Skeletal muscle satellite cell (primary cell): ENCODE data around the gene SFXN1.

Experiments
- H3K27me3 ChIP-seq: 2 replicates; pipeline ENCODE4 v1.7.0; 2013; ENCODE audit warnings: low read length; ENCODE audit not compliant: control insufficient read depth, insufficient read depth
- H3K36me3 ChIP-seq: 2 replicates; pipeline ENCODE4 v1.7.0; 2013; ENCODE audit warnings: mild to moderate bottlenecking, control low read depth, low read length; ENCODE audit not compliant: insufficient read depth
- H3K4me1 ChIP-seq: 2 replicates; pipeline ENCODE4 v1.7.0; 2013; ENCODE audit warnings: low read length; ENCODE audit not compliant: control insufficient read depth, insufficient read depth
- H3K4me2 ChIP-seq: 2 replicates; pipeline ENCODE4 v1.7.0; 2013; ENCODE audit warnings: mild to moderate bottlenecking, low read length
- H3K4me3 ChIP-seq: 2 replicates; pipeline ENCODE4 v1.7.0; 2013; ENCODE audit warnings: low read length
- H3K9ac ChIP-seq: 2 replicates; pipeline ENCODE4 v1.7.0; 2013; ENCODE audit warnings: mild to moderate bottlenecking, low read depth, low read length, moderate library complexity
- H3K9me3 ChIP-seq: replicated peaks from 2 replicates; pipeline ENCODE4 v1.7.0; 2013; ENCODE audit warnings: mild to moderate bottlenecking, control low read depth, low read length

The SFXN1 gene

GRCh38 chr5:175564716-175565115 is 86.4 kb downstream of the SFXN1 start:
- H3K36me3 ChIP-seq: no peaks in the 10 kb centered on the region
- no peaks in the 10 kb centered on the region for H3K9me3 ChIP-seq
- no peaks in the 10 kb centered on the region for H3K27me3 ChIP-seq
- H3K4me1 ChIP-seq: no peaks in the 10 kb centered on the region
- H3K9ac ChIP-seq: no peak overlapping the region
- H3K4me3 ChIP-seq: no peak overlapping the region
- no peak overlapping the region for H3K4me2 ChIP-seq

GRCh38 chr5:175566697-175567096 is 88.3 kb downstream of the SFXN1 start:
- H3K4me2 ChIP-seq: no peak overlapping the region
- no peaks in the 10 kb centered on the region for H3K4me1 ChIP-seq
- no peaks in the 10 kb centered on the region for H3K9me3 ChIP-seq

GRCh38 chr5:175567954-175568353 is 89.6 kb downstream of the SFXN1 start:
- Histone ChIP-seq H3K4me1 (no peaks in the 10 kb centered on the region), H3K9me3 (no peaks in the 10 kb centered on the region), H3K4me3 (no peak overlapping the region), H3K27me3 (no peaks in the 10 kb centered on the region), H3K9ac (no peak overlapping the region), H3K4me2 (no peak overlapping the region), H3K36me3 (no peaks in the 10 kb centered on the region)

More at GRCh38 chr5:175566697-175567096, 88.3 kb downstream of the SFXN1 start:
- no peak overlapping the region for H3K4me3 ChIP-seq
- H3K27me3 ChIP-seq: no peaks in the 10 kb centered on the region
- H3K36me3 ChIP-seq: no peaks in the 10 kb centered on the region
- H3K9ac ChIP-seq: no peak overlapping the region

GRCh38 chr5:175569701-175570100 is 91.3 kb downstream of the SFXN1 start:
- no peak overlapping the region for H3K9ac ChIP-seq
- no peak overlapping the region for H3K4me2 ChIP-seq
- H3K4me3 ChIP-seq: no peak overlapping the region

GRCh38 chr5:175572886-175573285 is 94.5 kb downstream of the SFXN1 start:
- no peaks in the 10 kb centered on the region for H3K4me1 ChIP-seq
- no peak overlapping the region for H3K9ac ChIP-seq
- H3K4me3 ChIP-seq: no peak overlapping the region
- peaks cover 4% of the 10 kb centered on the region for H3K9me3 ChIP-seq
- no peak overlapping the region for H3K4me2 ChIP-seq
- no peaks in the 10 kb centered on the region for H3K27me3 ChIP-seq
- H3K36me3 ChIP-seq: no peaks in the 10 kb centered on the region

More at GRCh38 chr5:175569701-175570100, 91.3 kb downstream of the SFXN1 start:
- H3K9me3 ChIP-seq: peaks cover 4% of the 10 kb centered on the region
- H3K27me3 ChIP-seq: no peaks in the 10 kb centered on the region
- no peaks in the 10 kb centered on the region for H3K4me1 ChIP-seq
- no peaks in the 10 kb centered on the region for H3K36me3 ChIP-seq

- Histone ChIP-seq H3K9ac (no peak overlapping the region), H3K4me2 (no peak overlapping the region), H3K4me3 (no peak overlapping the region)
Observed at GRCh38 chr5:175573493-175574269, 95.3 kb downstream of the SFXN1 start.

GRCh38 chr5:175575301-175575700 is 96.9 kb downstream of the SFXN1 start:
- Histone ChIP-seq H3K4me3 (no peak overlapping the region), H3K4me1 (no peaks in the 10 kb centered on the region), H3K4me2 (no peak overlapping the region), H3K9ac (no peak overlapping the region), H3K36me3 (no peaks in the 10 kb centered on the region), H3K9me3 (peaks cover 4% of the 10 kb centered on the region), H3K27me3 (no peaks in the 10 kb centered on the region)

More at GRCh38 chr5:175573493-175574269, 95.3 kb downstream of the SFXN1 start:
- Histone ChIP-seq H3K27me3 (no peaks in the 10 kb centered on the region), H3K9me3 (peaks cover 4% of the 10 kb centered on the region), H3K4me1 (no peaks in the 10 kb centered on the region), H3K36me3 (no peaks in the 10 kb centered on the region)

GRCh38 chr5:175576096-175576495 is 97.7 kb downstream of the SFXN1 start:
- Histone ChIP-seq H3K9ac (no peak overlapping the region), H3K27me3 (no peaks in the 10 kb centered on the region), H3K9me3 (peaks cover 4% of the 10 kb centered on the region), H3K4me2 (no peak overlapping the region), H3K4me1 (no peaks in the 10 kb centered on the region), H3K36me3 (no peaks in the 10 kb centered on the region), H3K4me3 (no peak overlapping the region)

GRCh38 chr5:175576591-175576990 is 98.2 kb downstream of the SFXN1 start:
- no peaks in the 10 kb centered on the region for H3K36me3 ChIP-seq
- H3K4me2 ChIP-seq: no peak overlapping the region
- no peak overlapping the region for H3K4me3 ChIP-seq
- peaks cover 4% of the 10 kb centered on the region for H3K9me3 ChIP-seq
- H3K9ac ChIP-seq: no peak overlapping the region
- H3K4me1 ChIP-seq: no peaks in the 10 kb centered on the region
- H3K27me3 ChIP-seq: no peaks in the 10 kb centered on the region
